Non-pigmented ciliary epithelial cell (primary cell): ENCODE measurements around the gene JRKL.
A peak's percentile ranks its signal among the peaks of the same experiment; 100 is the strongest.
"Not testable (repeated sequence)": the region's sequence is repeated elsewhere in the genome, so short reads cannot be mapped to it uniquely, and the experiment has no call there.

ENCODE experiments used
- DNase-seq: peaks from one replicate; pipeline ENCODE4 v3.0.0-alpha.2; 2010; ENCODE audit warnings: low read depth

The JRKL gene

GRCh38 chr11:96394773-96395172 lies 5.0 kb downstream of the JRKL start:
- DNase-seq, result no peak

- DNase-seq, result no peak
Observed at GRCh38 chr11:96396637-96397036, 6.8 kb downstream of the JRKL start.

DNA sequence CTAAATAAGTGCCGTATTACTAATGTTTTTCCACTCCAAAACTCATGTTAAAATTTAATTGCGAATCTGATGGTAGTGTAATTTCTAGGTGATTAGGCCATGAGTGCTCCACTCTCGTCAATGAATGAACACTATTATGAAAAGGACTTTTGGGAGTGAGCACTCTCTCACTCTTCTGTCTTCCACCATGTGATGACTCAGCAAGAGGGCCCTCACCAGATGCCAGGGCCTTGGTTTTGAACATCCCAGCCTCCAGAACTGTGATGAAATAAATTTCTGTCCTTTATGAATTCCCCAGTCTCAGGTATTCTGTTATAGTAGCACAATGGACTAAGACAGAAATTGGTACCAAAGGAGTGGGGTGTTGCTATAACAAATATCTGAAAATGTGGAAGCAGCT lies 8.1 kb downstream of the JRKL start:
- no peak for DNase-seq

GRCh38 chr11:96400697-96401096 lies 10.9 kb downstream of the JRKL start:
- DNase-seq, result no peak

- not testable (repeated sequence) for DNase-seq
Observed at GRCh38 chr11:96411412-96411811, 21.6 kb downstream of the JRKL start.

- DNase-seq, result no peak
Observed at GRCh38 chr11:96412761-96413381, 23.1 kb downstream of the JRKL start.

- DNase-seq, result no peak
Observed at GRCh38 chr11:96413408-96413807, 23.6 kb downstream of the JRKL start.

DNA sequence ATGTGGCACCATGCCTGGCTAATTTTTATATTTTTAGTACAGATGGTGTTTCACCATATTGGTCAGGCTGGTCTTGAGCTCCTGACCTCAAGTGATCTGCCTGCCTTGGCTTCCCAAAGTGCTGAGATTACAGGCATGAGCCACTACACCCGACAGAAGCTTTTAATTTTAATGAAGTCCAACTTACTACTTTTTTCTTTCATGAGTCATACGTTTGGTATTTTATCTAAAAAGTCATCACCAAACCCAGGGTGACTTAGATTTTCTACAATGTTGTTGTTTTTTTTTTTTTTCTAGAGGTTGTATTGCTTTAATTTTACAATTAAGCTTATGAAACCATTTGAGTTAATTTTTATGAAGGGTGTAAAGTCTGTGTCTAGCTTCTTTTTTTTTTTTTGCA lies 34.9 kb downstream of the JRKL start:
- DNase-seq, result peak; percentile 17

GRCh38 chr11:96430668-96431067 lies 40.9 kb downstream of the JRKL start:
- DNase-seq, result no peak

DNA sequence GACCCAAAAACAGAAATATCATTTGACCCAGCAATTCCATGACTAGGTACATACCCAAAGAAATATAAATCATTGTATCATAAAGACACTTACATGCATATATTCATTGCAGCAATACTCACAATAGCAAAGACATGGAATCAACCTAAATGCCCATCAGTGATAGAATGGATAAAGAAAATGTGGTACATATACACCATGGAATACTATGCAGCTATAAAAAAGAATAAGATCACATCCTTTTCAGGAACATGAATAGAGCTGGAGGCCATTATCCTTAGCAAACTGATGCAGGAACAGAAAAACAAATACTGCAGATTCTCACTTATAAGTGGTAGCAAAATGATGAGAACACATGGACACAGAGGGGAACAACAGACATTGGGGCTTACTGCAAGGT lies 42.8 kb downstream of the JRKL start:
- DNase-seq, result not testable (repeated sequence)
